GM12878 (cell line): ENCODE data around the gene STON1. TPM values are rescaled to one million over a fixed set of nuclear protein-coding genes. Genes with fewer than 3 reads are reported as not detected.

Experiments
- ATAC-seq: fragments of 200-7000 bp; cut with Tn5 transposase; 3 replicates; pipeline ENCODE4 v1.9.1; 2020; ENCODE audit warnings: mild to moderate bottlenecking, moderate library complexity
- BruUV-seq: library from RNA; stranded (reverse); fragments of 400-500 nt; replicated peaks from 2 replicates; lab custom pipeline; 2021; lab: Mats Ljungman, UMichigan
- CTCF ChIA-PET: fragments of 300-600 bp; sonication (Branson Sonifier 250); formaldehyde crosslinking; extraction: SDS; loops from one replicate; lab custom pipeline; 2021; ENCODE audit warnings: inconsistent platforms; lab: Yijun Ruan, JAX
- POLR2A ChIA-PET: fragments of 350-600 bp; formaldehyde crosslinking; extraction: SDS; loops from one replicate; lab custom pipeline; 2021; ENCODE audit warnings: inconsistent platforms; lab: Charles Lee
- RAD21 ChIA-PET: fragments of 300-600 bp; sonication (Branson Sonifier 250); formaldehyde crosslinking; loops from one replicate; lab custom pipeline; 2023; ENCODE audit warnings: antibody characterized with exemption; ENCODE audit not compliant: unreplicated experiment; lab: Charles Lee
- SMC1A ChIA-PET: fragments of 300-600 bp; sonication (Branson Sonifier 250); formaldehyde crosslinking; loops from one replicate; lab custom pipeline; 2023; ENCODE audit not compliant: unreplicated experiment, uncharacterized antibody; lab: Charles Lee
- DNase-seq: peaks from one replicate; pipeline ENCODE4 v3.0.0-alpha.2; 2011; ENCODE audit warnings: low read depth, low spot score
- FAIRE-seq: peaks from 3 replicates; lab custom pipeline; 2011; peaks lifted over from hg19 to GRCh38; lab: Jason Lieb, UNC
- H2AFZ ChIP-seq: 2 replicates; pipeline ENCODE4 v1.6.0; 2011; ENCODE audit warnings: low read depth, low read length, control low read depth; ENCODE audit not compliant: control insufficient read depth
- H3K27ac ChIP-seq: 2 replicates; pipeline ENCODE4 v1.5.1; 2011; ENCODE audit warnings: control low read depth; ENCODE audit not compliant: control insufficient read depth, insufficient read depth
- H3K27me3 ChIP-seq, 2 experiments: replicated peaks in 1 of 2; 2 replicates each; pipeline versions ENCODE4 v1.6.0 to v1.6.1; 2011; ENCODE audit warnings: low read length in 1 of 2; ENCODE audit not compliant: control insufficient read depth in 2 of 2, insufficient read depth in 2 of 2
- H3K36me3 ChIP-seq, 2 experiments: 2 replicates each; pipeline ENCODE4 v1.5.1; 2011; ENCODE audit warnings: low read length in 1 of 2; ENCODE audit not compliant: control insufficient read depth in 2 of 2, insufficient read depth in 2 of 2
- H3K4me1 ChIP-seq: 2 replicates; pipeline ENCODE4 v1.6.1; 2011; ENCODE audit warnings: mild to moderate bottlenecking, low read length, moderate library complexity, mixed read lengths; ENCODE audit not compliant: control insufficient read depth, insufficient read depth
- H3K4me2 ChIP-seq: 2 replicates; pipeline ENCODE4 v1.6.0; 2011; ENCODE audit warnings: control low read depth; ENCODE audit not compliant: control insufficient read depth, insufficient read depth
- H3K4me3 ChIP-seq: fragments of 200-600 bp; sonication (generic); 2 replicates; pipeline ENCODE4 v1.5.1; 2016
- H3K79me2 ChIP-seq: 2 replicates; pipeline ENCODE4 v1.6.0; 2011; ENCODE audit warnings: low read length; ENCODE audit not compliant: control insufficient read depth, insufficient read depth
- H3K9ac ChIP-seq: 2 replicates; pipeline ENCODE4 v1.8.0; 2011; ENCODE audit warnings: low read length, control low read depth, mixed read lengths; ENCODE audit not compliant: control insufficient read depth, insufficient read depth
- H3K9me3 ChIP-seq: replicated peaks from 3 replicates; pipeline ENCODE4 v1.5.1; 2011; ENCODE audit warnings: mild to moderate bottlenecking, low read length; ENCODE audit not compliant: control insufficient read depth, insufficient read depth
- H4K20me1 ChIP-seq: 2 replicates; pipeline ENCODE4 v1.6.0; 2011; ENCODE audit not compliant: control insufficient read depth, insufficient read depth
- ATF2 ChIP-seq: IDR thresholded peaks from 2 replicates; pipeline ENCODE4 v1.6.1; 2012; ENCODE audit warnings: low read length, inconsistent platforms
- BCL11A ChIP-seq: IDR thresholded peaks from 2 replicates; pipeline ENCODE4 v1.6.1; 2011; ENCODE audit warnings: low read depth, low read length
- BRCA1 ChIP-seq: IDR thresholded peaks from 2 replicates; pipeline ENCODE4 v1.6.1; 2011; ENCODE audit warnings: low read depth, low read length, improper control_type of control experiment
- CBX3 ChIP-seq: fragments of 200-600 bp; sonication (generic); IDR thresholded peaks from 2 replicates; pipeline ENCODE4 v1.6.1; 2016; ENCODE audit warnings: low read depth, borderline replicate concordance
- DPF2 ChIP-seq: fragments of 450-650 bp; IDR thresholded peaks from 2 replicates; pipeline ENCODE4 v1.6.1; 2017; ENCODE audit warnings: mild to moderate bottlenecking
- EGR1 ChIP-seq, 2 experiments: IDR thresholded peaks; 1 replicate in 1 of 2; 2 replicates in 1 of 2; pipeline ENCODE4 v1.6.1; 2011 to 2012; ENCODE audit warnings: low read depth in 2 of 2, low read length in 2 of 2, borderline replicate concordance in 1 of 2, mild to moderate bottlenecking in 1 of 2, moderate library complexity in 1 of 2
- GABPA ChIP-seq: IDR thresholded peaks from 2 replicates; pipeline ENCODE4 v1.6.1; 2014; ENCODE audit warnings: antibody characterized with exemption, low read depth, mild to moderate bottlenecking, inconsistent platforms
- MXI1 ChIP-seq: fragments of 150-350 bp; IDR thresholded peaks from 2 replicates; pipeline ENCODE4 v1.6.1; 2011; ENCODE audit warnings: low read depth, mild to moderate bottlenecking, inconsistent platforms, low read length, improper control_type of control experiment
- NFIC ChIP-seq: IDR thresholded peaks from 2 replicates; pipeline ENCODE4 v1.6.1; 2012; ENCODE audit warnings: low read depth, mild to moderate bottlenecking, inconsistent platforms, low read length, moderate library complexity
- NR2F1 ChIP-seq: fragments of 450-650 bp; conservative IDR thresholded peaks from 2 replicates; pipeline ENCODE4 v1.6.1; 2017; ENCODE audit warnings: mild to moderate bottlenecking
- RAD51 ChIP-seq: fragments of 450-650 bp; IDR thresholded peaks from 2 replicates; pipeline ENCODE4 v1.6.1; 2016; ENCODE audit warnings: moderate library complexity, mild to moderate bottlenecking, inconsistent platforms
- SMAD1 ChIP-seq: fragments of 450-650 bp; IDR thresholded peaks from 2 replicates; pipeline ENCODE4 v1.6.1; 2018; ENCODE audit warnings: mild to moderate bottlenecking, low read depth; ENCODE audit not compliant: partially characterized antibody
- SUPT20H ChIP-seq: IDR thresholded peaks from 2 replicates; pipeline ENCODE4 v1.6.1; 2011; ENCODE audit warnings: low read depth, mild to moderate bottlenecking, low read length, moderate library complexity, borderline replicate concordance; ENCODE audit not compliant: control insufficient read depth
- TARDBP ChIP-seq: IDR thresholded peaks from 2 replicates; pipeline ENCODE4 v1.6.1; 2016; ENCODE audit warnings: borderline replicate concordance
- ZNF24 ChIP-seq: fragments of 450-650 bp; IDR thresholded peaks from 2 replicates; pipeline ENCODE4 v1.6.1; 2017; ENCODE audit warnings: antibody characterized with exemption, mild to moderate bottlenecking
- ZZZ3 ChIP-seq: IDR thresholded peaks from 2 replicates; pipeline ENCODE4 v1.6.1; 2011; ENCODE audit warnings: low read depth; ENCODE audit not compliant: control insufficient read depth, insufficient read length
- WGBS: methylation state at CpG from one replicate; pipeline ENCODE4 v1.1.6; 2016; ENCODE audit warnings: low lambda C conversion rate; ENCODE audit not compliant: insufficient replicate concordance, insufficient coverage; ENCODE audit errors: missing lambda C conversion rate; 5-methylcytosine and 5-hydroxymethylcytosine counted together
- in situ Hi-C: fragments of 300-500 bp; cut with MboI; formaldehyde crosslinking; loops from 9 replicates; pipeline ENCODE4 v1.14.3; 2018; ENCODE audit warnings: mixed read lengths
- intact Hi-C: fragments of 100-400 bp; cut with micrococcal nuclease; formaldehyde crosslinking; loops from one replicate; pipeline ENCODE4 v1.14.2; 2022; ENCODE audit not compliant: unreplicated experiment
- polyA plus RNA-seq, 11 experiments: library from polyadenylated mRNA; depleted of rRNA in 4 of 11; unstranded in 6 of 11; stranded (reverse) in 5 of 11; fragments of >200 nt; fragmentation: Nextera tagmentation in 4 of 11; fragmentation: Illumina TruSeq in 1 of 11; extraction: Ambion mirVana in 4 of 11; extraction: Trizol in 1 of 11; gene quantifications; 1 replicate in 1 of 11; 2 replicates in 10 of 11; pipeline versions ENCODE4 v1.2.1 to v1.2.3, GENCODE V29; 2011 to 2016; ENCODE audit warnings: inconsistent platforms in 2 of 11, missing spikeins in 2 of 11, low read depth in 1 of 11
- total RNA-seq, 4 experiments: library from RNA; depleted of rRNA in 3 of 4; stranded (reverse); fragments of >200 nt in 3 of 4; fragmentation: Illumina TruSeq in 1 of 4; extraction: Trizol in 1 of 4; gene quantifications; 2 replicates each; pipeline versions ENCODE4 v1.2.1 to v1.2.3, GENCODE V29; 2013 to 2021

Gene STON1
- total and polyA plus RNA-seq, 10 of the 15 experiments (the other 5 are each of a cell fraction or from before 2014, with no cell fraction given), result 0.11 to 0.90 (median 0.22) TPM; not detected in 2

GRCh38 chr2:48504647-48505327 is 25.2 kb upstream of the STON1 start:
- no peak for TF ChIP-seq BRCA1
- no peak for TF ChIP-seq RAD51
- TF ChIP-seq GABPA, result no peak
- no peak for TF ChIP-seq TARDBP
- TF ChIP-seq NR2F1, result no peak
- TF ChIP-seq BCL11A, result no peak
- no peak for TF ChIP-seq ZZZ3
- no peak for TF ChIP-seq ATF2
- TF ChIP-seq DPF2, result no peak
- no peak for TF ChIP-seq SUPT20H
- TF ChIP-seq CBX3, result no peak
- no peak for TF ChIP-seq ZNF24
- TF ChIP-seq MXI1, result no peak
- no peak for TF ChIP-seq NFIC
- TF ChIP-seq EGR1 (IDR thresholded peaks at IDR 0.05; ENCODE audit: borderline replicate concordance in 1 of 2, low read depth in 2 of 2, low read length in 2 of 2), result no peak
- TF ChIP-seq SMAD1, result no peak
- no peak for FAIRE-seq
- no peaks in the 10 kb centered on the region for H3K27me3 ChIP-seq
- POLR2A ChIA-PET, result no interaction called here
- H3K9me3 ChIP-seq, result no peaks in the 10 kb centered on the region
- CTCF ChIA-PET, result no interaction called here
- no peak for ATAC-seq
- H3K9ac ChIP-seq, result no peak overlapping the region
- no peak overlapping the region for H2AFZ ChIP-seq
- H3K4me3 ChIP-seq, result no peak overlapping the region
- no peak overlapping the region for H3K4me2 ChIP-seq
- RAD21 ChIA-PET, result no interaction called here
- in situ Hi-C loops (no loop called here), intact Hi-C loops (no loop called here)
- no peak for DNase-seq
- H4K20me1 ChIP-seq, result no peaks in the 10 kb centered on the region
- no peaks in the 10 kb centered on the region for H3K79me2 ChIP-seq
- no TSS peak for BruUV-seq
- H3K27ac ChIP-seq, result no peak overlapping the region
- 98% methylated on average over 4 of the region's 4 CpGs for WGBS
- SMC1A ChIA-PET, result interaction anchor here (0.8 to 1.7 kb wide), 2 partner anchors 14 to 55 kb away, joined by 3 to 5 read pairs; no protein-coding TSS in a partner anchor
- H3K36me3 ChIP-seq, result peaks cover 3 to 30% of the 10 kb centered on the region in 2 experiments
- H3K4me1 ChIP-seq, result no peaks in the 10 kb centered on the region
